ENCODE measurements around the gene CCNY.

CCNY gene

DNA sequence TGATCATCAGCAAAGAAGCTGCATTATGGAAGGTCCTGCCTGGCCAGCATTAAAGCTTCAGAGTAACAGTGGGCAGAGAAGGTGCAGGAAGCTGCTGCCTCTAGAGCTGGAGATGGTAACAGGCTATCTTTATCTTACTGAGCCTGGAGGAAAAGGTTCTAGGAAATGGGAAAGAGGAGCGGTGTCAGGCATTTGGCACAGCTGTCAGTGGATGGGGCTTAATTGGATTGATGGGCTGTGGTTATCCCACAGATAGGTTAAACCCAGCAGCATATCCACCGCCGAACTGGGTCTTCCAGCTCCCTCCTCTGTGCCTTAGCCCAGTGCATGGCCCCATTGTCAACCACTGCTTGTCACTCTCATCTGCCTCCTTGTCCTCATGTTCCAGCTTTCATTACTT lies 127.6 kb downstream of the CCNY start:
- no peaks in the 10 kb centered on the region for H3K9me3 ChIP-seq (ENCODE audit: control insufficient read depth, low read length)
- peaks cover 24% of the 10 kb centered on the region for H3K4me1 ChIP-seq

DNA sequence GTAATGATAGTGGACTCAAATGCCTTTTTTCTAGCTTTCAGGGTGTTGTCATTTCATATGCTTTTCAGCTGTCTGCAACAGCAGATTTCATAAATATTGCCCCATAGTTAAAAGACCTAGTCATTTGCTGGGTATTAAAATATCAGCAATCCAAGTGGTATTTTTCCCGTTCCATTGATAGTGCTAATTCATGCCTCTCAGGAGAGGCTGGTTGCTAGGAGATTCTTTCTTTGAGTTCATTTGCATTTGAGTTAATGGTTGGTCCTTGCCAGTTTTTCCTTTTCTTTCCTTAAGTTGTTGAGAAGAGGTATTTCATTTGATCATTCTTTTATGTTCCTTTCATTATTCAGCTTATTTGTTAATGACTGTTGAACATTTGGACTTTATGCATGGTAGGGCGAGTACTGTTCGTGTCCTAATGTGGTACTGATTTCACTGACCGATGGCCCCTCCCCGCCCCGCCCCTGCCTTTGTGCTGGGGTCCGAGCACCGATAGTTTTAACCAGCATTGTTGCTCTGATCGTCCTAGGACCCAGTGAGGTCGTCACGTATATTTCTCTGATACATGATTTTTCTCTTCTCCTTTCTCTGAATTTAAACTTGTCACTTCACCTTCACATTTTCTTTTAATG lies 128.6 kb downstream of the CCNY start:
- Histone ChIP-seq H3K79me2 (peaks cover 56% of the 10 kb centered on the region), H3K27me3 (ENCODE audit: control insufficient read depth, insufficient read depth, low read length) (no peaks in the 10 kb centered on the region), H3K4me2 (ENCODE audit: low read length) (no peak overlapping the region), H3K4me1 (peaks cover 24% of the 10 kb centered on the region), H3K9me3 (ENCODE audit: control insufficient read depth, low read length) (no peaks in the 10 kb centered on the region), H3K9ac (no peak overlapping the region), H3K4me3 (ENCODE audit: low read depth, low read length) (no peak overlapping the region), H3K27ac (no peak overlapping the region), H3K36me3 (ENCODE audit: control insufficient read depth, insufficient read depth, low read length) (no peaks in the 10 kb centered on the region), H2AFZ (no peak overlapping the region)
- TF ChIP-seq, protein P1, sequence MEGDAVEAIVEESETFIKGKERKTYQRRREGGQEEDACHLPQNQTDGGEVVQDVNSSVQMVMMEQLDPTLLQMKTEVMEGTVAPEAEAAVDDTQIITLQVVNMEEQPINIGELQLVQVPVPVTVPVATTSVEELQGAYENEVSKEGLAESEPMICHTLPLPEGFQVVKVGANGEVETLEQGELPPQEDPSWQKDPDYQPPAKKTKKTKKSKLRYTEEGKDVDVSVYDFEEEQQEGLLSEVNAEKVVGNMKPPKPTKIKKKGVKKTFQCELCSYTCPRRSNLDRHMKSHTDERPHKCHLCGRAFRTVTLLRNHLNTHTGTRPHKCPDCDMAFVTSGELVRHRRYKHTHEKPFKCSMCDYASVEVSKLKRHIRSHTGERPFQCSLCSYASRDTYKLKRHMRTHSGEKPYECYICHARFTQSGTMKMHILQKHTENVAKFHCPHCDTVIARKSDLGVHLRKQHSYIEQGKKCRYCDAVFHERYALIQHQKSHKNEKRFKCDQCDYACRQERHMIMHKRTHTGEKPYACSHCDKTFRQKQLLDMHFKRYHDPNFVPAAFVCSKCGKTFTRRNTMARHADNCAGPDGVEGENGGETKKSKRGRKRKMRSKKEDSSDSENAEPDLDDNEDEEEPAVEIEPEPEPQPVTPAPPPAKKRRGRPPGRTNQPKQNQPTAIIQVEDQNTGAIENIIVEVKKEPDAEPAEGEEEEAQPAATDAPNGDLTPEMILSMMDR (IDR thresholded peaks at IDR 0.05): no peak

More for the DNA sequence above, 127.6 kb downstream of the CCNY start:
- Histone ChIP-seq H3K27me3 (ENCODE audit: control insufficient read depth, insufficient read depth, low read length) (no peaks in the 10 kb centered on the region), H3K79me2 (peaks cover 62% of the 10 kb centered on the region), H2AFZ (no peak overlapping the region), H3K9ac (no peak overlapping the region), H3K36me3 (ENCODE audit: control insufficient read depth, insufficient read depth, low read length) (no peaks in the 10 kb centered on the region), H3K27ac (no peak overlapping the region), H3K4me2 (ENCODE audit: low read length) (no peak overlapping the region), H3K4me3 (ENCODE audit: low read depth, low read length) (no peak overlapping the region)
- TF ChIP-seq, protein P1 (IDR thresholded peaks at IDR 0.05): no peak

DNA sequence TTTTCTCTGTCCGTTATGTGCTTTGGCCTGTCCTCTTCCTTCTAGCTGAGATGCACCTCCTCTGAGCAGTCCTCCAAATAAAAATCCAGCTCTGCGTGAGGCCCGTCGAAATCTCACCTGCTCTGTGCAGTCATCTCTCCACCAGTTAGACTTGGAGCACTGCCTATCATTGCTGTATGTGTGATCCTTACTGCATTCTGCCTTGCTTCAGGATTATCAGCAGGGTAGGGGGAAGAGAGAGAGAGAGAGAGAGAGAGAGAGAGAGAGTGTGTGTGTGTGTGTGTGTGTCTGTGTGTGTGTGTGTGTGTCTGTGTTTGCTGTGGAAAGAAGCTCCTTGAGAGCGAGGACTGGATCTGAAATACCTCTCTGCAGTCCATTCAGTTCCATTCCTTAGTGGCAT lies 129.4 kb downstream of the CCNY start:
- no peaks in the 10 kb centered on the region for H3K9me3 ChIP-seq (ENCODE audit: control insufficient read depth, low read length)
- H2AFZ ChIP-seq: no peak overlapping the region
- no peak overlapping the region for H3K27ac ChIP-seq
- peaks cover 56% of the 10 kb centered on the region for H3K79me2 ChIP-seq
- TF ChIP-seq, protein P1 (IDR thresholded peaks at IDR 0.05): no peak
- H3K9ac ChIP-seq: no peak overlapping the region
- no peaks in the 10 kb centered on the region for H3K27me3 ChIP-seq (ENCODE audit: control insufficient read depth, insufficient read depth, low read length)
- no peaks in the 10 kb centered on the region for H3K36me3 ChIP-seq (ENCODE audit: control insufficient read depth, insufficient read depth, low read length)
- H3K4me2 ChIP-seq (ENCODE audit: low read length): no peak overlapping the region
- H3K4me1 ChIP-seq: peaks cover 31% of the 10 kb centered on the region
- H3K4me3 ChIP-seq (ENCODE audit: low read depth, low read length): no peak overlapping the region

DNA sequence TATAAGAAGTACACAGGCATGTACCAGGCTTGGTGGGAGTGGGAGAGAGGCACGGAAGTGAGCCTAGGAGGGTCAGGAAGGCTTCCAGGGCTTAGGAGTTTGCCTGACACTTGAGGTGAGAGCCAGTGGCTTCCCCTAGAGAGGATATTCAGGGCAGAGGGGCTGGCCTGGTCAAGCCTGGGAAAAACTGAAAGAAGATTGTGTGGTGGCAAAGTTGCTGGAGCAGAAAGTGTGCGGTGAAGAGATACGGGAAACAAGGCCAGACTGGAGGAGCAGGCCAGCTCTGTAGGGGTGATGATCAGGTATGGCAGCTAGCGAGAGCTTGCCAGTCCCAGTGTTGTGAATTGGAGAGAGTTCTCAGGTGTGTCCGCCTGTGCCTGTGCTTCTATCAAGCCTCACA lies 129.9 kb downstream of the CCNY start:
- no peak overlapping the region for H2AFZ ChIP-seq
- H3K79me2 ChIP-seq: peaks cover 54% of the 10 kb centered on the region
- H3K9ac ChIP-seq: no peak overlapping the region
- peaks cover 32% of the 10 kb centered on the region for H3K4me1 ChIP-seq
- no peak overlapping the region for H3K4me2 ChIP-seq (ENCODE audit: low read length)
- H3K4me3 ChIP-seq (ENCODE audit: low read depth, low read length): no peak overlapping the region
- no peaks in the 10 kb centered on the region for H3K9me3 ChIP-seq (ENCODE audit: control insufficient read depth, low read length)
- H3K27me3 ChIP-seq (ENCODE audit: control insufficient read depth, insufficient read depth, low read length): no peaks in the 10 kb centered on the region
- TF ChIP-seq, protein P1 (IDR thresholded peaks at IDR 0.05): no peak
- no peak overlapping the region for H3K27ac ChIP-seq
- no peaks in the 10 kb centered on the region for H3K36me3 ChIP-seq (ENCODE audit: control insufficient read depth, insufficient read depth, low read length)

DNA sequence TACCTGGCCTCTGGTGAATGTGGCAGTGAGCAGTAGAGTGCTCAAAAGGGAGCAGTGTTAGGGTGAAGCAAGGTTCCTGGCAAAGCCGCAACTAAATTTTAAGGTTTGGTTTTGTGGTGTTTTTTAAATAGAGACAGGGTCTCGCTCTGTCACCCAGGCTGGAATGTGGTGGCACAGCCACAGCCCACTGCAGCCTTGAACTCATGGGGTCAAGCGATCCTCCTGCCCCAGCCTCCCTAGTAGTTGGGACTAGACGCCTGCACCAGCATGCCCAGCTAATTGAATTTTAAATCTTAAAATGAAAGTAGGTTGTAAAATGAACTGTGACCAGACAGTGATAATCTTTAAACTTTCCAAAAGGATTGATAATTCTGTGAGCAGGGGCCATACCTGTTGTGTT lies 130.4 kb downstream of the CCNY start:
- TF ChIP-seq, protein P1 (IDR thresholded peaks at IDR 0.05): no peak
- Histone ChIP-seq H3K79me2 (peaks cover 49% of the 10 kb centered on the region), H3K27ac (no peak overlapping the region), H3K9ac (no peak overlapping the region), H3K27me3 (ENCODE audit: control insufficient read depth, insufficient read depth, low read length) (no peaks in the 10 kb centered on the region), H2AFZ (no peak overlapping the region), H3K36me3 (ENCODE audit: control insufficient read depth, insufficient read depth, low read length) (no peaks in the 10 kb centered on the region), H3K4me3 (ENCODE audit: low read depth, low read length) (no peak overlapping the region), H3K4me2 (ENCODE audit: low read length) (no peak overlapping the region), H3K4me1 (peaks cover 30% of the 10 kb centered on the region), H3K9me3 (ENCODE audit: control insufficient read depth, low read length) (no peaks in the 10 kb centered on the region)
